Measurements from ENCODE around the gene PRSS33. TPM values are rescaled to one million over a fixed set of nuclear protein-coding genes. Genes with fewer than 3 reads are reported as not detected.

PRSS33 gene
- total RNA-seq, 1 donor from 2014 or later: not detected

GRCh38 chr16:2824626-2825025 is 37.3 kb upstream of the PRSS33 start:
- DNase-seq (ENCODE audit: low read depth): no peak
- no peak overlapping the region for H3K4me3 ChIP-seq (ENCODE audit: low read depth, low read length)
- H3K27me3 ChIP-seq (ENCODE audit: control insufficient read depth, insufficient read depth, low read length): peaks cover 2% of the 10 kb centered on the region
- H3K36me3 ChIP-seq (ENCODE audit: control insufficient read depth, insufficient read depth, low read length): no peaks in the 10 kb centered on the region
- TF ChIP-seq, protein P1, sequence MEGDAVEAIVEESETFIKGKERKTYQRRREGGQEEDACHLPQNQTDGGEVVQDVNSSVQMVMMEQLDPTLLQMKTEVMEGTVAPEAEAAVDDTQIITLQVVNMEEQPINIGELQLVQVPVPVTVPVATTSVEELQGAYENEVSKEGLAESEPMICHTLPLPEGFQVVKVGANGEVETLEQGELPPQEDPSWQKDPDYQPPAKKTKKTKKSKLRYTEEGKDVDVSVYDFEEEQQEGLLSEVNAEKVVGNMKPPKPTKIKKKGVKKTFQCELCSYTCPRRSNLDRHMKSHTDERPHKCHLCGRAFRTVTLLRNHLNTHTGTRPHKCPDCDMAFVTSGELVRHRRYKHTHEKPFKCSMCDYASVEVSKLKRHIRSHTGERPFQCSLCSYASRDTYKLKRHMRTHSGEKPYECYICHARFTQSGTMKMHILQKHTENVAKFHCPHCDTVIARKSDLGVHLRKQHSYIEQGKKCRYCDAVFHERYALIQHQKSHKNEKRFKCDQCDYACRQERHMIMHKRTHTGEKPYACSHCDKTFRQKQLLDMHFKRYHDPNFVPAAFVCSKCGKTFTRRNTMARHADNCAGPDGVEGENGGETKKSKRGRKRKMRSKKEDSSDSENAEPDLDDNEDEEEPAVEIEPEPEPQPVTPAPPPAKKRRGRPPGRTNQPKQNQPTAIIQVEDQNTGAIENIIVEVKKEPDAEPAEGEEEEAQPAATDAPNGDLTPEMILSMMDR (IDR thresholded peaks at IDR 0.05; ENCODE audit: insufficient read depth, low read length, poor library complexity, severe bottlenecking): no peak

- Histone ChIP-seq H3K4me3 (ENCODE audit: low read depth, low read length) (no peak overlapping the region), H3K27me3 (ENCODE audit: control insufficient read depth, insufficient read depth, low read length) (peaks cover 2% of the 10 kb centered on the region), H3K36me3 (ENCODE audit: control insufficient read depth, insufficient read depth, low read length) (no peaks in the 10 kb centered on the region)
- TF ChIP-seq, protein P1 (IDR thresholded peaks at IDR 0.05; ENCODE audit: insufficient read depth, low read length, poor library complexity, severe bottlenecking): no peak
- no peak for DNase-seq (ENCODE audit: low read depth)
These were observed 35.1 kb upstream of the PRSS33 start for GRCh38 chr16:2822496-2822895.

GRCh38 chr16:2822158-2822495 is 34.8 kb upstream of the PRSS33 start:
- Histone ChIP-seq H3K36me3 (ENCODE audit: control insufficient read depth, insufficient read depth, low read length) (no peaks in the 10 kb centered on the region), H3K27me3 (ENCODE audit: control insufficient read depth, insufficient read depth, low read length) (peaks cover 2% of the 10 kb centered on the region), H3K4me3 (ENCODE audit: low read depth, low read length) (no peak overlapping the region)
- TF ChIP-seq, protein P1 (IDR thresholded peaks at IDR 0.05; ENCODE audit: insufficient read depth, low read length, poor library complexity, severe bottlenecking): no peak
- DNase-seq (ENCODE audit: low read depth): no peak

GRCh38 chr16:2821487-2822157 is 34.3 kb upstream of the PRSS33 start:
- Histone ChIP-seq H3K4me3 (ENCODE audit: low read depth, low read length) (no peak overlapping the region), H3K27me3 (ENCODE audit: control insufficient read depth, insufficient read depth, low read length) (no peaks in the 10 kb centered on the region), H3K36me3 (ENCODE audit: control insufficient read depth, insufficient read depth, low read length) (no peaks in the 10 kb centered on the region)
- DNase-seq (ENCODE audit: low read depth): no peak
- TF ChIP-seq, protein P1 (IDR thresholded peaks at IDR 0.05; ENCODE audit: insufficient read depth, low read length, poor library complexity, severe bottlenecking): no peak

- Histone ChIP-seq H3K36me3 (ENCODE audit: control insufficient read depth, insufficient read depth, low read length) (no peaks in the 10 kb centered on the region), H3K27me3 (ENCODE audit: control insufficient read depth, insufficient read depth, low read length) (no peaks in the 10 kb centered on the region), H3K4me3 (ENCODE audit: low read depth, low read length) (no peak overlapping the region)
- TF ChIP-seq, protein P1 (IDR thresholded peaks at IDR 0.05; ENCODE audit: insufficient read depth, low read length, poor library complexity, severe bottlenecking): no peak
- no peak for DNase-seq (ENCODE audit: low read depth)
These were observed 33.6 kb upstream of the PRSS33 start for GRCh38 chr16:2820836-2821486.
